HepG2 (cell line): ENCODE results near the gene TSTD1. TPM values are rescaled to one million over a fixed set of nuclear protein-coding genes. Genes with fewer than 3 reads are reported as not detected.

Experiments
- ADNP ChIP-seq: sonication (generic); formaldehyde crosslinking; IDR thresholded peaks from 2 replicates; pipeline ENCODE4 v1.4.0; 2020; ENCODE audit warnings: missing genetic modification reagents
- CBX5 ChIP-seq: sonication (generic); formaldehyde crosslinking; IDR thresholded peaks from 2 replicates; pipeline ENCODE4 v1.4.0; 2020; ENCODE audit warnings: missing genetic modification reagents, borderline replicate concordance
- CREB1 ChIP-seq, 2 experiments: fragments of 450-650 bp in 1 of 2; IDR thresholded peaks; 2 replicates each; pipeline ENCODE4 v1.6.1; 2016 to 2017; ENCODE audit warnings: control low read depth in 1 of 2, mild to moderate bottlenecking in 1 of 2, missing compliant biosample characterization in 1 of 2, missing genetic modification characterization in 1 of 2
- GATA4 ChIP-seq: sonication (generic); IDR thresholded peaks from 2 replicates; pipeline ENCODE4 v1.6.1; 2016; ENCODE audit warnings: antibody characterized with exemption, low read depth, borderline replicate concordance
- GTF3A ChIP-seq: sonication (generic); formaldehyde crosslinking; conservative IDR thresholded peaks from 2 replicates; pipeline ENCODE4 v1.4.0; 2020; ENCODE audit warnings: mild to moderate bottlenecking, missing genetic modification reagents
- HES4 ChIP-seq: sonication (generic); formaldehyde crosslinking; IDR thresholded peaks from 2 replicates; pipeline ENCODE4 v1.9.0; 2021; ENCODE audit warnings: mild to moderate bottlenecking, missing genetic modification reagents, borderline replicate concordance
- HNF4A ChIP-seq: sonication (generic); formaldehyde crosslinking; IDR thresholded peaks from 2 replicates; pipeline ENCODE4 v1.4.0; 2020; ENCODE audit warnings: missing genetic modification reagents
- KDM1A ChIP-seq: IDR thresholded peaks from 2 replicates; pipeline ENCODE4 v1.6.1; 2016; ENCODE audit warnings: missing compliant biosample characterization
- KDM3A ChIP-seq: IDR thresholded peaks from 2 replicates; pipeline ENCODE4 v1.6.1; 2018; ENCODE audit warnings: low read depth, missing compliant biosample characterization
- MXD1 ChIP-seq: sonication (generic); formaldehyde crosslinking; IDR thresholded peaks from 2 replicates; pipeline ENCODE4 v1.4.0; 2020; ENCODE audit warnings: mild to moderate bottlenecking, missing genetic modification reagents
- MYC ChIP-seq: sonication (generic); formaldehyde crosslinking; IDR thresholded peaks from 2 replicates; pipeline ENCODE4 v1.9.0; 2021; ENCODE audit warnings: missing genetic modification reagents, borderline replicate concordance
- MYPOP ChIP-seq: sonication (generic); formaldehyde crosslinking; IDR thresholded peaks from 2 replicates; pipeline ENCODE4 v1.8.1; 2023; ENCODE audit warnings: mild to moderate bottlenecking, moderate library complexity, missing genetic modification reagents
- SIX4 ChIP-seq: sonication (generic); formaldehyde crosslinking; IDR thresholded peaks from 2 replicates; pipeline ENCODE4 v1.4.0; 2020; ENCODE audit warnings: missing genetic modification reagents
- SMAD3 ChIP-seq: sonication (generic); formaldehyde crosslinking; IDR thresholded peaks from 2 replicates; pipeline ENCODE4 v1.4.0; 2020; ENCODE audit warnings: missing genetic modification reagents
- SNAPC2 ChIP-seq: sonication (generic); formaldehyde crosslinking; IDR thresholded peaks from 2 replicates; pipeline ENCODE4 v1.8.1; 2022; ENCODE audit warnings: mild to moderate bottlenecking, missing genetic modification reagents
- ZNF207 ChIP-seq: fragments of 450-650 bp; IDR thresholded peaks from 2 replicates; pipeline ENCODE4 v1.6.1; 2016; ENCODE audit warnings: antibody characterized with exemption, borderline replicate concordance
- ZNF282 ChIP-seq: fragments of 450-650 bp; IDR thresholded peaks from 2 replicates; pipeline ENCODE4 v1.6.1; 2018; ENCODE audit not compliant: partially characterized antibody
- ZNF34 ChIP-seq: sonication (generic); formaldehyde crosslinking; IDR thresholded peaks from 2 replicates; pipeline ENCODE4 v1.4.0; 2020; ENCODE audit warnings: mild to moderate bottlenecking, missing genetic modification reagents, borderline replicate concordance
- ZNF792 ChIP-seq: IDR thresholded peaks from 2 replicates; pipeline ENCODE4 v1.6.1; 2016
- ZSCAN22 ChIP-seq: sonication (generic); formaldehyde crosslinking; IDR thresholded peaks from 2 replicates; pipeline ENCODE4 v1.4.0; 2020; ENCODE audit warnings: mild to moderate bottlenecking, missing genetic modification reagents
- polyA plus RNA-seq, 8 experiments: library from polyadenylated mRNA; depleted of rRNA in 3 of 8; stranded (reverse) in 7 of 8; unstranded in 1 of 8; fragments of >200 nt; fragmentation: Illumina TruSeq in 4 of 8; extraction: Trizol in 4 of 8; gene quantifications; 2 replicates each; pipeline versions ENCODE4 v1.2.1 to v1.2.3, GENCODE V29; 2011 to 2016; ENCODE audit warnings: low read depth in 4 of 8, missing spikeins in 1 of 8, mixed read lengths in 1 of 8; ENCODE audit not compliant: insufficient read depth in 1 of 8
- total RNA-seq, 5 experiments: library from RNA; depleted of rRNA; stranded (reverse); fragments of >200 nt; fragmentation: Illumina TruSeq; extraction: Trizol; gene quantifications; 2 replicates each; pipeline ENCODE4 v1.2.3, GENCODE V29; 2016; ENCODE audit warnings: low read depth in 1 of 5
- TF ChIP-seq, protein P1 (sequence below): sonication (generic); formaldehyde crosslinking; IDR thresholded peaks from 2 replicates; pipeline ENCODE4 v1.4.0; 2020; ENCODE audit warnings: missing genetic modification reagents
- TF ChIP-seq, protein P2 (sequence below): sonication (generic); formaldehyde crosslinking; IDR thresholded peaks from 2 replicates; pipeline ENCODE4 v1.5.1; 2020; ENCODE audit warnings: missing genetic modification reagents, mild to moderate bottlenecking, borderline replicate concordance

TSTD1 gene
- total and polyA plus RNA-seq, 2 of the 13 experiments (the other 11 are each of a cell fraction or from before 2014, with no cell fraction given), result 0.15 to 0.31 TPM

DNA sequence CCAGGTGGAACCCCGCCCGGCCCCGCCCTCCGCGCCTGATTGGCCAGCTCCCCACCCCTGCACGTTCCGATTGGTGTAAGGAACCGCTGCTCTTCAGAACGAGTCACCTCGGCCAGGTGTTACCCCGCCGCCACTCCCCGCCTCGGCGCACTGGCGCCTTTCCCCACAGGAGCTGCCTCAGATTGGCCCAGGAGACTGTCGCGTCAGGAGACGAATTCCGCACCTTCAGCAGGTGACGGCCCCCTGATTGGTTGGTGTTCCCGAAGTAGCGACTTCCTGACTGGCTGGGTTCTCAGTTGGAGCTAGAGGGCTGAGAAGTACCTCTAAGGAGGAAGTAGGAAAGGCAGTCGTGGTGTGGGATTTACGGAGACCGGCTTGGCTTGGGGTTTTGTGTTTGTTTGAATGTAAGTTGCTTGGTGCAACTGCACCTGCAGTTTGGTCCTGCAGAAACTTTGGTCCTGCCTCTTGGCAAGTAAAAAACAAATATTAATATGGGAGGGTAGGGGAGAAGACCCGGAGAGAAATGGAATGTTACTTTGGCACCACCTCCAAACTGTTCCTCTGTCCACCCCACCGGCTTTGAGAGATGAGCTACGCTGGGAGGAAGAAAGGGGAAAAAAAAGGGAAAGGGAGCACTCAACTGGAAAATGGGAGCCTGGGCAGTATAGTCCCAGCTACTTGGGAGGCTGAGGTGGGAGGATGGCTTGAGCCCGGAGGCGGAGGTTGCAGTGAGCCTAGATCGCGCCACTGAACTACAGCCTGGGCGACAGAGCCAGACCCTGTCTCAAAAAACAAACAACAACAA is 17.4 kb downstream of the TSTD1 start (continued):
- TF ChIP-seq ZNF207, result no peak
- TF ChIP-seq ZNF34 (CRISPR knock-in tag), result no peak
- no peak for TF ChIP-seq HNF4A
- TF ChIP-seq CREB1 (IDR thresholded peaks at IDR 0.05), result peak; percentile 73
- peak; percentile 91 for TF ChIP-seq CREB1 (CRISPR knock-in tag; IDR thresholded peaks at IDR 0.05)
- peak; percentile 57; the same call in 1 of the 2 replicates for TF ChIP-seq HES4 (CRISPR knock-in tag)
- TF ChIP-seq, protein P1, sequence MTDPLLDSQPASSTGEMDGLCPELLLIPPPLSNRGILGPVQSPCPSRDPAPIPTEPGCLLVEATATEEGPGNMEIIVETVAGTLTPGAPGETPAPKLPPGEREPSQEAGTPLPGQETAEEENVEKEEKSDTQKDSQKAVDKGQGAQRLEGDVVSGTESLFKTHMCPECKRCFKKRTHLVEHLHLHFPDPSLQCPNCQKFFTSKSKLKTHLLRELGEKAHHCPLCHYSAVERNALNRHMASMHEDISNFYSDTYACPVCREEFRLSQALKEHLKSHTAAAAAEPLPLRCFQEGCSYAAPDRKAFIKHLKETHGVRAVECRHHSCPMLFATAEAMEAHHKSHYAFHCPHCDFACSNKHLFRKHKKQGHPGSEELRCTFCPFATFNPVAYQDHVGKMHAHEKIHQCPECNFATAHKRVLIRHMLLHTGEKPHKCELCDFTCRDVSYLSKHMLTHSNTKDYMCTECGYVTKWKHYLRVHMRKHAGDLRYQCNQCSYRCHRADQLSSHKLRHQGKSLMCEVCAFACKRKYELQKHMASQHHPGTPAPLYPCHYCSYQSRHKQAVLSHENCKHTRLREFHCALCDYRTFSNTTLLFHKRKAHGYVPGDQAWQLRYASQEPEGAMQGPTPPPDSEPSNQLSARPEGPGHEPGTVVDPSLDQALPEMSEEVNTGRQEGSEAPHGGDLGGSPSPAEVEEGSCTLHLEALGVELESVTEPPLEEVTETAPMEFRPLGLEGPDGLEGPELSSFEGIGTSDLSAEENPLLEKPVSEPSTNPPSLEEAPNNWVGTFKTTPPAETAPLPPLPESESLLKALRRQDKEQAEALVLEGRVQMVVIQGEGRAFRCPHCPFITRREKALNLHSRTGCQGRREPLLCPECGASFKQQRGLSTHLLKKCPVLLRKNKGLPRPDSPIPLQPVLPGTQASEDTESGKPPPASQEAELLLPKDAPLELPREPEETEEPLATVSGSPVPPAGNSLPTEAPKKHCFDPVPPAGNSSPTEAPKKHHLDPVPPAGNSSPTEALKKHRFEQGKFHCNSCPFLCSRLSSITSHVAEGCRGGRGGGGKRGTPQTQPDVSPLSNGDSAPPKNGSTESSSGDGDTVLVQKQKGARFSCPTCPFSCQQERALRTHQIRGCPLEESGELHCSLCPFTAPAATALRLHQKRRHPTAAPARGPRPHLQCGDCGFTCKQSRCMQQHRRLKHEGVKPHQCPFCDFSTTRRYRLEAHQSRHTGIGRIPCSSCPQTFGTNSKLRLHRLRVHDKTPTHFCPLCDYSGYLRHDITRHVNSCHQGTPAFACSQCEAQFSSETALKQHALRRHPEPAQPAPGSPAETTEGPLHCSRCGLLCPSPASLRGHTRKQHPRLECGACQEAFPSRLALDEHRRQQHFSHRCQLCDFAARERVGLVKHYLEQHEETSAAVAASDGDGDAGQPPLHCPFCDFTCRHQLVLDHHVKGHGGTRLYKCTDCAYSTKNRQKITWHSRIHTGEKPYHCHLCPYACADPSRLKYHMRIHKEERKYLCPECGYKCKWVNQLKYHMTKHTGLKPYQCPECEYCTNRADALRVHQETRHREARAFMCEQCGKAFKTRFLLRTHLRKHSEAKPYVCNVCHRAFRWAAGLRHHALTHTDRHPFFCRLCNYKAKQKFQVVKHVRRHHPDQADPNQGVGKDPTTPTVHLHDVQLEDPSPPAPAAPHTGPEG (CRISPR knock-in tag), result 0 out of 2 replicates have a peak, but pooled peaks have one; percentile 50
- no peak; the same call in 1 of the 2 replicates for TF ChIP-seq SMAD3 (CRISPR knock-in tag)
- peak; percentile 64; the same call in 1 of the 2 replicates for TF ChIP-seq ZNF792 (CRISPR knock-in tag)
- no peak for TF ChIP-seq CBX5 (CRISPR knock-in tag)
- TF ChIP-seq ZNF282, result no peak
- TF ChIP-seq GTF3A (CRISPR knock-in tag), result no peak
- TF ChIP-seq MYC (CRISPR knock-in tag), result peak; percentile 53
- no peak; the same call in 1 of the 2 replicates for TF ChIP-seq GATA4
- no peak for TF ChIP-seq SIX4 (CRISPR knock-in tag)
- TF ChIP-seq ADNP (CRISPR knock-in tag), result 0 out of 2 replicates have a peak, but pooled peaks have one; percentile 57
- TF ChIP-seq, protein P2, sequence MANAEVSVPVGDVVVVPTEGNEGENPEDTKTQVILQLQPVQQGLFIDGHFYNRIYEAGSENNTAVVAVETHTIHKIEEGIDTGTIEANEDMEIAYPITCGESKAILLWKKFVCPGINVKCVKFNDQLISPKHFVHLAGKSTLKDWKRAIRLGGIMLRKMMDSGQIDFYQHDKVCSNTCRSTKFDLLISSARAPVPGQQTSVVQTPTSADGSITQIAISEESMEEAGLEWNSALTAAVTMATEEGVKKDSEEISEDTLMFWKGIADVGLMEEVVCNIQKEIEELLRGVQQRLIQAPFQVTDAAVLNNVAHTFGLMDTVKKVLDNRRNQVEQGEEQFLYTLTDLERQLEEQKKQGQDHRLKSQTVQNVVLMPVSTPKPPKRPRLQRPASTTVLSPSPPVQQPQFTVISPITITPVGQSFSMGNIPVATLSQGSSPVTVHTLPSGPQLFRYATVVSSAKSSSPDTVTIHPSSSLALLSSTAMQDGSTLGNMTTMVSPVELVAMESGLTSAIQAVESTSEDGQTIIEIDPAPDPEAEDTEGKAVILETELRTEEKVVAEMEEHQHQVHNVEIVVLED, result no peak
- TF ChIP-seq SNAPC2 (CRISPR knock-in tag), result no peak
- TF ChIP-seq MXD1, result no peak
- no peak for TF ChIP-seq ZSCAN22 (CRISPR knock-in tag)
- TF ChIP-seq KDM1A (CRISPR knock-in tag), result peak; percentile 72; the same call in 1 of the 2 replicates
- no peak for TF ChIP-seq KDM3A (CRISPR knock-in tag)
- no peak for TF ChIP-seq MYPOP (CRISPR knock-in tag)
